ENCODE results near the gene RFNG. TPM values are rescaled to one million over a fixed set of nuclear protein-coding genes. Genes with fewer than 3 reads are reported as not detected.

The RFNG gene
- total and polyA plus RNA-seq, 2 of the 13 experiments (the other 11 are each of a cell fraction or from before 2014, with no cell fraction given), result 61.4 to 64.0 TPM

- no peak for TF ChIP-seq E2F5 (CRISPR knock-in tag; conservative IDR thresholded peaks at IDR 0.05)
- no peak for TF ChIP-seq GTF2F1 (IDR thresholded peaks at IDR 0.05; ENCODE audit: low read length)
- no peak for TF ChIP-seq HBP1 (CRISPR knock-in tag; IDR thresholded peaks at IDR 0.05; ENCODE audit: low read depth)
- TF ChIP-seq ZNF768 (CRISPR knock-in tag; IDR thresholded peaks at IDR 0.05), result no peak
- TF ChIP-seq ZNF773 (CRISPR knock-in tag; IDR thresholded peaks at IDR 0.05; ENCODE audit: borderline replicate concordance), result no peak
- no peak for TF ChIP-seq JUNB (CRISPR knock-in tag; IDR thresholded peaks at IDR 0.05; ENCODE audit: borderline replicate concordance)
- no peak for TF ChIP-seq SKIL (CRISPR knock-in tag; IDR thresholded peaks at IDR 0.05; ENCODE audit: borderline replicate concordance)
- TF ChIP-seq, protein P1, sequence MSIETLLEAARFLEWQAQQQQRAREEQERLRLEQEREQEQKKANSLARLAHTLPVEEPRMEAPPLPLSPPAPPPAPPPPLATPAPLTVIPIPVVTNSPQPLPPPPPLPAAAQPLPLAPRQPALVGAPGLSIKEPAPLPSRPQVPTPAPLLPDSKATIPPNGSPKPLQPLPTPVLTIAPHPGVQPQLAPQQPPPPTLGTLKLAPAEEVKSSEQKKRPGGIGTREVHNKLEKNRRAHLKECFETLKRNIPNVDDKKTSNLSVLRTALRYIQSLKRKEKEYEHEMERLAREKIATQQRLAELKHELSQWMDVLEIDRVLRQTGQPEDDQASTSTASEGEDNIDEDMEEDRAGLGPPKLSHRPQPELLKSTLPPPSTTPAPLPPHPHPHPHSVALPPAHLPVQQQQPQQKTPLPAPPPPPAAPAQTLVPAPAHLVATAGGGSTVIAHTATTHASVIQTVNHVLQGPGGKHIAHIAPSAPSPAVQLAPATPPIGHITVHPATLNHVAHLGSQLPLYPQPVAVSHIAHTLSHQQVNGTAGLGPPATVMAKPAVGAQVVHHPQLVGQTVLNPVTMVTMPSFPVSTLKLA (IDR thresholded peaks at IDR 0.05), result no peak
- peak; percentile 30; the same call in 1 of the 2 replicates for TF ChIP-seq TARDBP (CRISPR knock-in tag; IDR thresholded peaks at IDR 0.05)
- no peak for TF ChIP-seq ZNF512 (CRISPR knock-in tag; IDR thresholded peaks at IDR 0.05)
- TF ChIP-seq ZNF704 (CRISPR knock-in tag; IDR thresholded peaks at IDR 0.05; ENCODE audit: borderline replicate concordance), result peak; percentile 43; the same call in 1 of the 2 replicates
- no peak for TF ChIP-seq ZFP36L2 (CRISPR knock-in tag; IDR thresholded peaks at IDR 0.05)
- TF ChIP-seq KDM3A (CRISPR knock-in tag; IDR thresholded peaks at IDR 0.05; ENCODE audit: low read depth), result no peak; the same call in 1 of the 2 replicates
- no peak for TF ChIP-seq ZNF331 (CRISPR knock-in tag; IDR thresholded peaks at IDR 0.05)
- no peak for TF ChIP-seq ZNF460 (CRISPR knock-in tag; IDR thresholded peaks at IDR 0.05; ENCODE audit: borderline replicate concordance)
- TF ChIP-seq, protein P2, sequence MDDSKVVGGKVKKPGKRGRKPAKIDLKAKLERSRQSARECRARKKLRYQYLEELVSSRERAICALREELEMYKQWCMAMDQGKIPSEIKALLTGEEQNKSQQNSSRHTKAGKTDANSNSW (CRISPR knock-in tag; IDR thresholded peaks at IDR 0.05; ENCODE audit: borderline replicate concordance), result no peak
- no peak for TF ChIP-seq ZNF776 (CRISPR knock-in tag; IDR thresholded peaks at IDR 0.05)
- TF ChIP-seq BHLHE40 (IDR thresholded peaks at IDR 0.05; ENCODE audit: low read length), result no peak
- no peak for TF ChIP-seq ZBTB21 (CRISPR knock-in tag; IDR thresholded peaks at IDR 0.05)
These were observed 35.3 kb downstream of the RFNG start (continued) for GRCh38 chr17:82016061-82016874.
